T-helper 1 cell treated with Interleukin-12 subunit alpha and Interleukin-12 subunit beta and Interleukin-4 antibody, amounts not matched to agents 30 μg/mL and 1 μg/mL, for 36 hours (primary cell): ENCODE measurements around the gene SLC25A38.
A peak's percentile ranks its signal among the peaks of the same experiment; 100 is the strongest.
"Not testable (repeated sequence)": the region's sequence is repeated elsewhere in the genome, so short reads cannot be mapped to it uniquely, and the experiment has no call there.

Experiments
- H3K27ac Mint-ChIP-seq: one replicate; pipeline ENCODE4 v1.8.0; 2021; ENCODE audit warnings: mild to moderate bottlenecking, mixed read lengths
- H3K27me3 Mint-ChIP-seq: one replicate; pipeline ENCODE4 v1.8.0; 2021; ENCODE audit warnings: low read depth, mixed read lengths
- H3K36me3 Mint-ChIP-seq: one replicate; pipeline ENCODE4 v1.8.0; 2021; ENCODE audit warnings: low read depth, mixed read lengths
- H3K4me1 Mint-ChIP-seq: one replicate; pipeline ENCODE4 v1.8.0; 2021; ENCODE audit warnings: low read depth, mixed read lengths
- H3K4me3 Mint-ChIP-seq: one replicate; pipeline ENCODE4 v1.8.0; 2021; ENCODE audit warnings: mild to moderate bottlenecking, moderate library complexity, mixed read lengths
- H3K9me3 Mint-ChIP-seq: one replicate; pipeline ENCODE4 v1.8.0; 2021; ENCODE audit warnings: mixed read lengths

Gene SLC25A38

DNA sequence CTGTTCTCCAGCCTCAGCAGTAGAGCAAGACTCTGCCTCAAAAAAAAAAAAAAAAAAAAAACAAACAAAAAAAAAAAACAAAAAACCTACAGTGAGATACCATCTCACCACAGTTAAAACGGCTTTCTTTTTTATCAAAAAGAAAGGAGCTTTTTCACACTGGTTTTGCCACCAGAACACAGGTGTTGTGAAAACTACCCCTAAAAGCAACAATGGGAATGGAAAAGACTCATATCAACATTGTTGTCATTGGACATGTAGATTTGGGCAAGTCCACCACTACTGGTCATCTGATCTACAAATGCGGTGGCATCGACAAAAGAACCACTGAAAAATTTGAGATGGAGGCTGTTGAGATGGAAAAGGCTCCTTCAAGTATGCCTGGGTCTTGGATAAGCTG is 24.8 kb upstream of the SLC25A38 start:
- H3K4me3 Mint-ChIP-seq, result peak overlapping the region; percentile 9
- peaks cover 6% of the 10 kb centered on the region for H3K9me3 Mint-ChIP-seq
- peaks cover 48% of the 10 kb centered on the region for H3K4me1 Mint-ChIP-seq
- H3K27ac Mint-ChIP-seq, result peak overlapping the region; percentile 43
- peaks cover 14% of the 10 kb centered on the region for H3K36me3 Mint-ChIP-seq
- peaks cover 19% of the 10 kb centered on the region for H3K27me3 Mint-ChIP-seq

- Mint-ChIP-seq H3K27ac (peak overlapping the region; percentile 60), H3K27me3 (peaks cover 20% of the 10 kb centered on the region), H3K4me1 (peaks cover 54% of the 10 kb centered on the region), H3K36me3 (peaks cover 19% of the 10 kb centered on the region), H3K4me3 (peak overlapping the region; percentile 54), H3K9me3 (peaks cover 10% of the 10 kb centered on the region)
These were observed 21.8 kb upstream of the SLC25A38 start for GRCh38 chr3:39361252-39361927.

- Mint-ChIP-seq H3K27me3 (peaks cover 20% of the 10 kb centered on the region), H3K4me3 (no peak overlapping the region), H3K4me1 (peaks cover 52% of the 10 kb centered on the region), H3K9me3 (peaks cover 10% of the 10 kb centered on the region), H3K36me3 (peaks cover 19% of the 10 kb centered on the region), H3K27ac (peak overlapping the region; percentile 60)
These were observed 21.0 kb upstream of the SLC25A38 start for GRCh38 chr3:39362192-39362591.

DNA sequence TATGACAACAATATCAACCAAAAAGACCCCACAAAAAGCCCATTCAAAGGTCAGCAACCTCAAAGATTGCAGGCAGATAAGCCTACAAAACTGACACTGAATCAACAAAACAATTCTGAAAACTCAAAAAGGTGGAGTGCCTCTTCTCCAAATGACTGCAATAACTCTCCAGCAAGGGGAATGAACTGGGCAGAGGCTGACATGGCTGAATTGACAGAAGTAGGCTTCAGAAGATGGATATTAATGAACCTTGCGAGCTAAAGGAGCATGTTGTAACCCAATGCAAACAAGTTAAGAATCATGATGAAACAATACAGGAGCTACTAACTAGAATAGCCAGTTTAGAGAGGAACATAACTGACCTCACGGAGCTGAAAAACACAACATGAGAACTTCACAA is 20.4 kb upstream of the SLC25A38 start:
- Mint-ChIP-seq H3K9me3 (peaks cover 10% of the 10 kb centered on the region), H3K4me1 (peaks cover 46% of the 10 kb centered on the region), H3K27me3 (peaks cover 24% of the 10 kb centered on the region), H3K36me3 (peaks cover 19% of the 10 kb centered on the region), H3K27ac (no peak overlapping the region), H3K4me3 (no peak overlapping the region)

- peaks cover 33% of the 10 kb centered on the region for H3K27me3 Mint-ChIP-seq
- H3K36me3 Mint-ChIP-seq, result peaks cover 14% of the 10 kb centered on the region
- H3K4me1 Mint-ChIP-seq, H3K4me3 Mint-ChIP-seq, H3K27ac Mint-ChIP-seq: not testable (repeated sequence)
- peaks cover 10% of the 10 kb centered on the region for H3K9me3 Mint-ChIP-seq
These were observed 12.7 kb upstream of the SLC25A38 start for GRCh38 chr3:39370450-39370849.

DNA sequence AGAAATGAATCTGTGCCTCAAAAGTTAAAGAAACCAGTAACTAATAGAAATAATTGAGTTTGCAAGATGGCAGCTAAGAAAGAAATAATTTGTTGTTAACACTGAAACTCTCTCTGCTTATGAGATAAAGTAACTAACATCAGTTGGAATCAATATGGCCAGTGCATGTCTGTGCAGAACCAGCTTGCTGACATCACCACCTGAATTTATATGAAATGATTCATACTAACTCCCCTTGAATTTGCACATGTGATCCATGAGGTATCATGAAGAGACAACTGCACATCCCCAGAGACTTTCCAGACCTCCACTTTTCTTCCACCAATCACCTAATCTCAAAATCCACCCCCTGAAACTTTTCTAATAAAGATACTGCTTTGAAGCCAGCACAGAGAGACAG is 10.3 kb upstream of the SLC25A38 start:
- peaks cover 10% of the 10 kb centered on the region for H3K9me3 Mint-ChIP-seq
- peaks cover 12% of the 10 kb centered on the region for H3K4me1 Mint-ChIP-seq
- no peak overlapping the region for H3K27ac Mint-ChIP-seq
- H3K27me3 Mint-ChIP-seq, result peaks cover 25% of the 10 kb centered on the region
- peaks cover 14% of the 10 kb centered on the region for H3K36me3 Mint-ChIP-seq
- H3K4me3 Mint-ChIP-seq, result no peak overlapping the region

DNA sequence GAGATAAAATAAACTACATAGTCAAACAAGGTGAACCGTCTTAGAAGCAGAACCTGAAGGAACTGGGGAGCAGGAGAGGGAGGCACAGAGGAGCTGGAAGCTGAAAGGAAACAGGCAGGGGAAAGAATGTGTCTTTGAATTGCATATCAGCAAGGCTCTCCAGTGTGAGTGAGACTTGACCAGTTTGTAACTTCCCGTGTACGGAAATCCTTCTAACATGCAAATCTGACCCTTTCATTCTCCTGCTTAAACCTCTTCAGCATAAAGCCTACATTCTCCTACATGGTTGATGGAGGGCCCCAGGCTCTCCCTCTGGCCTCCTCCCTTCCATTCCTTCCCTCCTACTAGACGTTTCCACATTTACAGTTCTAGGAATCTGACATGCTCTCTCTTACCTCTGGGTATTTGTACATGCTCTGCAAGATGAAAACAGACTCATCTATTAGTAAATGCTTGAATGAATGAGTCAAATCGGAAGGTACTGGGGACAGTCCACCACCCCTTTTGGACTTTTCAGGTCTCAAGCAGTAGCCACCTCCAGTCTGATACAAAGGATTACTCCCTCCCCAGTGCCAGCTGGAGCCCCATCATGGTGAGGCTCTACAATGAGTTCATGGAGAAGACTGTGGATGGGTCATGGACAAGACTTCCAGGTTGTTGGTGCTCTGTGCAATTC is 6.1 kb upstream of the SLC25A38 start:
- Mint-ChIP-seq H3K4me3 (no peak overlapping the region), H3K9me3 (no peaks in the 10 kb centered on the region), H3K4me1 (peaks cover 16% of the 10 kb centered on the region), H3K27ac (no peak overlapping the region), H3K27me3 (no peaks in the 10 kb centered on the region), H3K36me3 (peaks cover 4% of the 10 kb centered on the region)

GRCh38 chr3:39378088-39378487 is 5.1 kb upstream of the SLC25A38 start:
- no peaks in the 10 kb centered on the region for H3K9me3 Mint-ChIP-seq
- peaks cover 17% of the 10 kb centered on the region for H3K4me1 Mint-ChIP-seq
- H3K36me3 Mint-ChIP-seq, result peaks cover 4% of the 10 kb centered on the region
- H3K27me3 Mint-ChIP-seq, result no peaks in the 10 kb centered on the region
- H3K27ac Mint-ChIP-seq, result no peak overlapping the region
- H3K4me3 Mint-ChIP-seq, result no peak overlapping the region

GRCh38 chr3:39378957-39379777 is 4.0 kb upstream of the SLC25A38 start:
- H3K9me3 Mint-ChIP-seq, result no peaks in the 10 kb centered on the region
- peaks cover 7% of the 10 kb centered on the region for H3K36me3 Mint-ChIP-seq
- no peak overlapping the region for H3K27ac Mint-ChIP-seq
- no peak overlapping the region for H3K4me3 Mint-ChIP-seq
- peaks cover 20% of the 10 kb centered on the region for H3K4me1 Mint-ChIP-seq
- no peaks in the 10 kb centered on the region for H3K27me3 Mint-ChIP-seq

GRCh38 chr3:39379778-39380155 is 3.4 kb upstream of the SLC25A38 start:
- Mint-ChIP-seq H3K27me3 (no peaks in the 10 kb centered on the region), H3K4me3 (no peak overlapping the region), H3K4me1 (peaks cover 22% of the 10 kb centered on the region), H3K9me3 (no peaks in the 10 kb centered on the region), H3K36me3 (peaks cover 5% of the 10 kb centered on the region), H3K27ac (no peak overlapping the region)

DNA sequence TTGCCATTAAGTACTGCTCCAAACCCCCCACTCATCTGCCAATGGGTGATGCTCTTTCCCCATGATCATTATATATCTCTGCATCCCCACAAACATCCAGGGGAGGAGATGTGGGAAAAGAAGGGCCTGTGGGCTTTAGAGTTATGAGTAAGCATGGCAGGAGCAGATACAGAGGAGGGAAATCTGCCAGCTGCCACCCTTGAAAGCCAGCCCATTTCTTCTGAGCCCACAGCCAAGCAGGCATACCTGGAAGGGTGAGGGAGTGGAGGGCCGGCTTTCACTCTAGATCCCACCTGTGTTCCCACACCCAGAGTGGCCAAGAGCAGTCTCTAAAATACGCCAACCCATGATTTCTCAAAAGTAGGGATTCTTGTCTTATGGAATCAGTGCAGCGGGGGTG is 1.7 kb upstream of the SLC25A38 start:
- Mint-ChIP-seq H3K27ac (no peak overlapping the region), H3K27me3 (no peaks in the 10 kb centered on the region), H3K36me3 (peaks cover 7% of the 10 kb centered on the region), H3K4me3 (peak overlapping the region; percentile 22), H3K4me1 (peaks cover 31% of the 10 kb centered on the region), H3K9me3 (no peaks in the 10 kb centered on the region)

GRCh38 chr3:39383881-39384664 is 903 bp downstream of the SLC25A38 start:
- no peaks in the 10 kb centered on the region for H3K9me3 Mint-ChIP-seq
- peaks cover 13% of the 10 kb centered on the region for H3K36me3 Mint-ChIP-seq
- H3K4me1 Mint-ChIP-seq, result peaks cover 46% of the 10 kb centered on the region
- peak overlapping the region; percentile 99 for H3K27ac Mint-ChIP-seq
- no peaks in the 10 kb centered on the region for H3K27me3 Mint-ChIP-seq
- peak overlapping the region; percentile 97 for H3K4me3 Mint-ChIP-seq

- H3K27me3 Mint-ChIP-seq, result no peaks in the 10 kb centered on the region
- H3K4me1 Mint-ChIP-seq, result peaks cover 52% of the 10 kb centered on the region
- peaks cover 17% of the 10 kb centered on the region for H3K36me3 Mint-ChIP-seq
- H3K27ac Mint-ChIP-seq, result peak overlapping the region; percentile 99
- H3K9me3 Mint-ChIP-seq, result no peaks in the 10 kb centered on the region
- H3K4me3 Mint-ChIP-seq, result peak overlapping the region; percentile 97
These were observed 1.5 kb downstream of the SLC25A38 start for GRCh38 chr3:39384665-39385000.

- Mint-ChIP-seq H3K27ac (peak overlapping the region; percentile 17), H3K4me3 (peak overlapping the region; percentile 97), H3K4me1 (peaks cover 57% of the 10 kb centered on the region), H3K27me3 (no peaks in the 10 kb centered on the region), H3K36me3 (peaks cover 23% of the 10 kb centered on the region), H3K9me3 (no peaks in the 10 kb centered on the region)
These were observed 2.4 kb downstream of the SLC25A38 start for GRCh38 chr3:39385456-39386090.
